SJSA1 (cell line): ENCODE results near the gene SPAG9. TPM values are rescaled to one million over a fixed set of nuclear protein-coding genes. Genes with fewer than 3 reads are reported as not detected.
"Not testable (repeated sequence)": the region's sequence is repeated elsewhere in the genome, so short reads cannot be mapped to it uniquely, and the experiment has no call there.

ENCODE experiments used
- DNase-seq, 2 experiments: peaks; one replicate each; pipeline ENCODE4 v3.0.0-alpha.2; 2015 to 2020; ENCODE audit warnings: low spot score in 2 of 2, low read depth in 1 of 2
- H3K27ac ChIP-seq: fragments of 250-450 bp; sonication (Bioruptor Pico); 2 replicates; pipeline ENCODE4 v1.5.1; 2020; ENCODE audit warnings: mild to moderate bottlenecking, moderate library complexity
- H3K27me3 ChIP-seq: fragments of 250-450 bp; sonication (Bioruptor Pico); replicated peaks from 2 replicates; pipeline ENCODE4 v1.5.1; 2020; ENCODE audit warnings: mild to moderate bottlenecking, moderate library complexity
- H3K36me3 ChIP-seq: fragments of 250-450 bp; sonication (Bioruptor Pico); 2 replicates; pipeline ENCODE4 v1.5.1; 2020; ENCODE audit warnings: mild to moderate bottlenecking
- H3K4me1 ChIP-seq: fragments of 250-450 bp; sonication (Bioruptor Pico); replicated peaks from 2 replicates; pipeline ENCODE4 v1.6.1; 2021; ENCODE audit warnings: mild to moderate bottlenecking
- H3K4me3 ChIP-seq: fragments of 250-450 bp; sonication (Bioruptor Pico); 2 replicates; pipeline ENCODE4 v1.5.1; 2020; ENCODE audit warnings: mild to moderate bottlenecking
- H3K9me3 ChIP-seq: fragments of 250-450 bp; sonication (Bioruptor Pico); replicated peaks from 2 replicates; pipeline ENCODE4 v1.5.1; 2020; ENCODE audit warnings: mild to moderate bottlenecking
- total RNA-seq: library from RNA; depleted of rRNA; stranded (reverse); fragments of >200 nt; shearing (Covaris generic); gene quantifications from 2 replicates; pipeline ENCODE4 v1.2.3, GENCODE V29; 2014

SPAG9 gene
- total RNA-seq, 1 experiment from 2014 or later: 138 TPM

DNA sequence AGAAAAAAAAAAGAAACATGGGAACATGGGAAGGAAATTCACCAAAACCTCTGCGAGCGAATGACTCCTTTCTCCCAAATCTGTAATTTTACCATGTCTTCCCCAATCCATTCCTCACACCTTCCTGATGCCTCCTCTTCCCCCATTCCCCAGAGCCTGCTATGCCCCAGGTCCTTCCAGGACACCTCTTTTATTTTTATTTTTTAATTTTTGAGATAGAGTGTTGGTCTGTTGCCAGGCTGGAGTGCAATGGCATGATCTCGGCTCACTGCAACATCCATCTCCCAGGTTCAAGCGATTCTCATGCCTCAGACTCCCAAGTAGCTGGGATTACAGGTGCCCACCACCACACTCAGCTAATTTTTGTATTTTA, 179.0 kb downstream of the SPAG9 start:
- not testable (repeated sequence) for H3K4me3 ChIP-seq, H3K27ac ChIP-seq, H3K27me3 ChIP-seq, DNase-seq, H3K9me3 ChIP-seq, H3K36me3 ChIP-seq
- H3K4me1 ChIP-seq: peaks cover 10% of the 10 kb centered on the region

DNA sequence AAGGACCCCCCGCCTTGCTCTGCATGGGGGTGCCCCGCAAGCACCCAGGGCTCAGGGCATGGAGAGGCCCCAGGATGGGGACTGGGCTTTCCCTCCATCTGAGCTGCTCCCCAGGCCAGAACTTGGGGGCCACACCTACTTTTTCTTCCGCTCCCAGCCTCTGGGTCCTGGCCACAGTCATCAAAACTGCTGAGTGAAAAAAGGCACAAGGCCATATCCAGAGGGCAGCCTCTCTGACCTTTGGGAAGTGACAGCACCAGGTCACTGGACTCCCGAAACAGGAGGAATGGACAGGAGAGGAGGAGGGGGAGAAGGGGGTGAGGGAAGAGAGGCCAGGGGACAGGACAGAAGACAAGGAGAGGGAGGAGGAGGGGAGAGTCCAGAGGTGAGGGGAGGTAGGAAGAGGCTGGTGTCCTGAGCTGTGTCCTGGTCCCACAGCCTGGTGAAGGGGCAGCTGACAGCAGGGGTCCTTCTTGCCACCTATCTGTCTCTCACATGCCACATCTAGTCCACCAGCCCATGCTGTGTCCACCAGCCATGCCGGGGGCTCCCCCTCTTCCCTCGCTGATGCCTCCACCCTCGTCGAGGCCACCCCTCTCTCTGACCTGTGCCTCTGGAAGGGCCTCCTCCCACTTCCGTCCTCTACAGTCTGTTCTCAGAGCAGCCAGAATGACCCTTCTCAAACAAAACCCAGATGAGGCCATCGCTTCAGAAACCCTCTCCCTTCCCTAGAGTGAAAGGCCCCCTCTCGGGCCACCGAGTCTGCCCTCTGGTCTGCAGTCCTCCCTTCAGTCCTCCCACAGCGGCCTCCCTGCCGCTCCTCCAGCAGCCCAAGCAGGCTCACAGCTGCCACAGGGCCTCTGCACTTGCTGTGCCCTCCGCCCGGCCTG, 180.6 kb downstream of the SPAG9 start:
- no peak overlapping the region for H3K27ac ChIP-seq
- no peaks in the 10 kb centered on the region for H3K27me3 ChIP-seq
- DNase-seq: no peak
- no peaks in the 10 kb centered on the region for H3K36me3 ChIP-seq
- no peaks in the 10 kb centered on the region for H3K9me3 ChIP-seq
- H3K4me1 ChIP-seq: peaks cover 10% of the 10 kb centered on the region
- H3K4me3 ChIP-seq: no peak overlapping the region

DNA sequence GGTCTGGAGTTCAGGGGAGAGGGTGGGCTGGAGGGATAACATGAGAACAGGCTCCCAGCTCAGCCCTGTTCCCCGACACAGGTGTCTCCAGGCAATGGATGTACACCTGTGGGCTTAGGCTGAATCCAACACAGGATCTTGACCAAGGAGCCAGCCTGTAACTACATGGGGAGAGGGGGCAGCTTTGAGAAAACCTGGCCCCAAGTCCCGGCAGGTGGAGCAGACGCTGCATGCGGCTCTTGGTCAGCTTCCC, 181.2 kb downstream of the SPAG9 start:
- Histone ChIP-seq H3K36me3 (no peaks in the 10 kb centered on the region), H3K27ac (no peak overlapping the region), H3K4me3 (no peak overlapping the region), H3K4me1 (peaks cover 5% of the 10 kb centered on the region), H3K9me3 (no peaks in the 10 kb centered on the region), H3K27me3 (no peaks in the 10 kb centered on the region)
- DNase-seq: no peak

DNA sequence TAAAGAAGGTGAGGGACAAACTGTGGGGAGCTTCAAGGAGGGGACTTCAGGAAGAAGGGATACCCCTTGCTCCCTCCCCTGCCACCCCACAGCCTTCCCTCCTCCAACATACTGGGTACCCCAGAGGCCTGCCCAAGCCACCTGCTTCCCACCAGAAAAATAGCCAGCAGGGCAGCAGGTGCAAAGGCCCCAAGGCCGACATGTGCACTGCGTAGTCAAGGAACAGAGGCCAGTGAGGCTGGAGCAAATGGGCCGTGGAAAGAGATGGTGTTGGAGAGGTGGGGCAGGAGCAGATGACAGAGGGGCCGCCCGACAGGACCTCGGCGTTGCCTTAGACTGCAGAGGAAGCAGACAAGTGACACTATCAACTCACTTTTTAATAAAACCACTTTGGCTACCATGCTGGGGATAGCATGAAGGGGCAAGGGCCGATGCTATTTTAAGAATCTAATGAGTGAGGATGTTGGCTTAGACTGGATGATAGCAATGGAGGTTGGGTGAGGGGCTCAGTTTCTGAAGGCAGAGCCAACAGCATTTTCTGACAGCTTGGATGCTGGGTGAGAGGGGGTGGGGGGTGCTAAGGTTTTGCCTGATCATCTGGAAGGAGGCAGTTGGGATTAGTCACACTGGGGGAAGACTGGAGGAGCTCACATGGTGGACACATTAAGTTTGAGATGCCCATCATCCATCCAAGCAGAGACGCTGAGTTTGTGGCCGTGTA, 181.7 kb downstream of the SPAG9 start:
- no peaks in the 10 kb centered on the region for H3K27me3 ChIP-seq
- no peaks in the 10 kb centered on the region for H3K36me3 ChIP-seq
- DNase-seq: no peak
- H3K27ac ChIP-seq: no peak overlapping the region
- no peak overlapping the region for H3K4me3 ChIP-seq
- H3K4me1 ChIP-seq: no peaks in the 10 kb centered on the region; the same call in 1 of the 2 replicates
- no peaks in the 10 kb centered on the region for H3K9me3 ChIP-seq

DNA sequence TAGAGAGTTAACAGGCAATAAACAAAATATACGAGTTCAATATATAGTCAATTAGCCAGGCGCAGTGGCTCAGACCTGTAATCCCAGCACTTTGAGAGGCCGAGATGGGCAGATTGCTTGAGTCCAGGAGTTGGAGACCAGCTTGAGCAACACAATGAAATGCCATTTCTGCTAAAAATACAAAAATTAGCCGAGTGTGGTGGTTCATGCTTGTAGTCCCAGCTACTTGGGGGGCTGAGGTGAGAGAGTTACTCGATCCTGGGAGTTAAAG, 184.7 kb downstream of the SPAG9 start:
- no peaks in the 10 kb centered on the region for H3K9me3 ChIP-seq
- H3K36me3 ChIP-seq: no peaks in the 10 kb centered on the region
- H3K27ac ChIP-seq: no peak overlapping the region
- no peak for DNase-seq
- no peak overlapping the region for H3K4me3 ChIP-seq
- H3K4me1 ChIP-seq: peaks cover 10% of the 10 kb centered on the region
- no peaks in the 10 kb centered on the region for H3K27me3 ChIP-seq

DNA sequence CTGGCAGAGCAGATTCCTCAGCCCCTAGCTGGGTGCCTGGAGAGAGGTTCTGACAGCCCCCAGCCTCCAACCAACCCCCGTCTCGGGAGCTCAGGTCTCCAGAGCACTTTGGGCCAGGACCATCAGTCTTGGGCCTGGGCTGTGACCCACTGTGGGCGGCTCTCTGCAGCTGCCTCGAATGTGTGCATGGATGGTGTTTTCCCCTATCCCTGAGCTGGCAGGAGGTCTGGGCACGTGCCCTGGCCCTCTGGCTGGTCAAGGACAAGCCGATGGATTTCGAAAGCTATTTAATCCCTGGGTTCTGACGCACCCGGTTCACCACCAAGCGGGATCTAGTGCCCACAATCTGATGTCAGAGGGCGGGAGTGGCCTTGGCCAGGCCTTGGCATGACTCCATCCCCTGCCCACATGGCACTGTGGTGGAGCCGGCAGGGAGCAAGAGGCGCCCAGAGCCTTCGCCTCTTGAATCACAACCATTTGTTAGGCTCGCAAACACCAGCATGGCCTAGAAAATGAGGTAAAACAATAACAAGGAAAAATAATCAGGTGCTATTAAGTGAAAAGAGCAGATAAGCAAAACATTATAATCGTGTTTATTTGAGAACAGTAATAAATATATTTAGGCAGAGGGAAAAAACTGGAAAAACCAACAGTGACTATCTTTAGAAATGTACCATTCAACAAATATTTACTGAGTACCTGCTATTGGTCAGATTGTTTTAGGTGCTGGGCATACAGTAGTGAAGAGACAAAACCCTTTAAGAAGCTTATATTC, 185.3 kb downstream of the SPAG9 start:
- peak in 1 of 2 experiments; percentile 45 for DNase-seq
- H3K4me3 ChIP-seq: no peak overlapping the region
- no peaks in the 10 kb centered on the region for H3K27me3 ChIP-seq
- H3K4me1 ChIP-seq: peaks cover 14% of the 10 kb centered on the region
- no peaks in the 10 kb centered on the region for H3K36me3 ChIP-seq
- no peaks in the 10 kb centered on the region for H3K9me3 ChIP-seq
- no peak overlapping the region for H3K27ac ChIP-seq

DNA sequence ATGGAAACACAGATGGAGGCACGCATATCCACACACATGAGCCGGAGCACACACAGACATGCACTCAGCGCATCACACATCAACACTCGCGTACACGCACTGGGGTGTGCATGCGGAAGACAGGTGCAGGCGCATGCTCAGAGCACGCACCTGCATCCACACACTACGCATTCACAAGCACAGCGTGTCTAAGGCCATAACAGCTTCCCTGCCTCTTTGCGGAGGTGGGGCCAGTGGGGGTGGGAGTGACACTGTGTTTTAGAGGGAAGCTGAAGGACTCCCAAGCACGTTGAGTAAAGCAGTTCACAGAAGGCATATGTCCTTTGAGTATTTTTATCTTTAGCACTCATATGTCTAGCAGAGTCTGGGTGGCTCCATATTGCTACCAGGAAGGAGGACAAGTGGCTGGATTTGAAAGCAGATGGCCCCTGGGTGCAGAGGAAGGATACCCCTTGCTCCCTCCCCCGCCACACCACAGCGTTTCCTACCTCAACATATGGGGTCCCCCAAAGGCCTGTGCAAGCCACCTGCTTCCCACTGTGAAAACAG, 185.9 kb downstream of the SPAG9 start:
- no peak overlapping the region for H3K27ac ChIP-seq
- no peaks in the 10 kb centered on the region for H3K27me3 ChIP-seq
- no peak for DNase-seq
- H3K9me3 ChIP-seq: no peaks in the 10 kb centered on the region
- no peaks in the 10 kb centered on the region for H3K36me3 ChIP-seq
- H3K4me1 ChIP-seq: peaks cover 14% of the 10 kb centered on the region
- H3K4me3 ChIP-seq: no peak overlapping the region

DNA sequence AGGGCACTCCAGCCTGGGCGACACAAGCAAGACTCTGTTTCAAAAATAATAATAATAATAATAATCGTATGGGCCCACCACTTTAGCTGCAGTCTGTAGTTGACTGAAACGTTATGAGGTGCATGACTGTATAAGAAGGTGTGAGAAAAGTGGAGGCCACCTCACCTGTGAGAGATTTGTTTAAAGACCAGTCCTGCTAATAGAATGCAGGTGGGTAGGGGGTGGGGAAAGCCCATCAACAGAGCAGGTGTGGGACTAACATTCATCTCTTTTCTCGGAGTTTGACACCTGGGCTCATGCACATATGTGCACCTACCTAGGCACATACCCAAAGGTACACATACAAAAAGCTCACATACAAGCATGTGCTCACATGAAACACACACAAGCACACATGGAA, 186.5 kb downstream of the SPAG9 start:
- Histone ChIP-seq H3K27me3 (no peaks in the 10 kb centered on the region), H3K27ac (no peak overlapping the region), H3K36me3 (no peaks in the 10 kb centered on the region), H3K9me3 (no peaks in the 10 kb centered on the region), H3K4me3 (no peak overlapping the region), H3K4me1 (peaks cover 14% of the 10 kb centered on the region)
- no peak for DNase-seq

DNA sequence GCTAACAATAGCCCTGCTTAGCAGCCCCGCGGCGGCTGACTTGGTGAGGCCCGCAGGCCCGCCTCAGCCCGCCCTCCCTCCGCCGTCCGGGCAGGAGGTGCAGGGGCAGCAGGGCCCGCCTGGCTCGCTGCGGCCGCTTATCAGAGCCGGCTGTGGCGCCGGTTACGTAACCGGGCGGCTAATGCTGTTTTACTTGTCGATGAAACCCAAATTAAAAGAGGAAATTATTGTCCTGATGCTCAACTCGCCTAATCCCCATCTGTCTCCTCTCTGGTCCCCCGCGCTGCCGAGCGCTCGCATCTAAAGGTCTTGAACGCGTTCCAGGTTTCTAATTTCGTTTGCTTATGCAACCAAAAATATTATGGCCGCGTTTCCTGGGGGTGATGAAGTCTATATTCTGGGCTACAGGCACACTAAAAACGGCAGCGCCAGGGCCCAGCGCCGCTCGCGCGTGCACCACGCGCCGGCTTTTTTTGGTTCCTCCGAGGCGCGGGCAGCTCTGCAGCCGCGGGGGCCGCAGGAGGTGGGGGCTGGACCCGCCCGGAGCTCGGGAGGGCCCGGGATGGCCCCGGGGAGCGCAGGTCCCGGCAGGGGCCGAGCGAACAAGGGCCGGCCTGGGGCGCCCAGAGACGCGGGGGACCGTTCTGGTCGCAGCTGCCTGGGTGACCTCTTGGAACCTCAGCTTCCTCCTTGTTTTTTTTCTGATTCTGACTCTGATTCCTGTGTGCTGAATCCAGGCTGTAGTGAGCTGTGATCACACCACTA, 189.3 kb downstream of the SPAG9 start:
- Histone ChIP-seq H3K9me3 (no peaks in the 10 kb centered on the region), H3K4me1 (peaks cover 14% of the 10 kb centered on the region), H3K36me3 (no peaks in the 10 kb centered on the region), H3K27me3 (no peaks in the 10 kb centered on the region), H3K27ac (peak overlapping the region; percentile 69), H3K4me3 (peak overlapping the region; percentile 41)
- DNase-seq: peak; percentile 79 to 85

DNA sequence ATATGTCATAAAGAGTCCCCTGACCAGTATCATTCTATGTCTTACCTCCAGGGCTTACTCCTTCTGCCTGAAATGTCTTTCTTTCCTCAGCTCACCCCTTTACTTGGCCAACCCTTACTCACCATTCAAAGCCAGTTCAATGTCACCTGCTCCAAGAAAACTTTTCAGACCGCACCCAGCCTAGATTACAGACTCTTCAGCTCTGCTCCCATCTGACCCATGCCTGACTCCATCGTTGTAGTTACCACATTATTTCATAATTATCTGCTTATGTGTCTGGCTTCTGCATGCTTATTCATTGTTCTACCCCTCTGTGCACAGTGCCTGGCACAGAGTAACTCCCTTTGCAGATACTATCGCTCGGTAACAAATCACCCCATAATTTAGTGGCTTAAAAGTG, 192.0 kb downstream of the SPAG9 start:
- no peak overlapping the region for H3K4me3 ChIP-seq
- no peak overlapping the region for H3K27ac ChIP-seq
- no peak for DNase-seq

DNA sequence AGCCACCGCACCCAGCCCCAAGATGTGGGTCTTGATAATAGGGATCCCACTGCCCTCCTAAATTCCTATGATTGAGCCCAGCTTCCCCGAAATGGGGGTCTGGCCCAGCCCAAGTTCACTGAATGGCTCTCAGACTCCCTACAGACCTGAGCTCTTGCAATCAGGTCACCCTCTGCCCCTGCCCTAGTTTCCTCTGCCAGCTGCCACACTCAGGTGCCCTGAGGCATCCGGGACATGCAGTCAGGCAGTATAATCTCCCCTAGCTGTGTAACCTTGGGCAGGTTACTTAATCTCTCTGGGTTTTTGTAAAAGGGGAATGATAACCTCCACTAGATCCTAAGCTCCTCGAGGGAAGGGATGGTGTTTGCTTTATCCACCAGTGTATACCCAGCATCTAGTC, 193.4 kb downstream of the SPAG9 start:
- Histone ChIP-seq H3K36me3 (no peaks in the 10 kb centered on the region), H3K4me3 (no peak overlapping the region), H3K9me3 (no peaks in the 10 kb centered on the region), H3K4me1 (peaks cover 11% of the 10 kb centered on the region), H3K27me3 (no peaks in the 10 kb centered on the region), H3K27ac (no peak overlapping the region)
- no peak for DNase-seq

More for the DNA sequence above, 192.0 kb downstream of the SPAG9 start:
- no peaks in the 10 kb centered on the region for H3K9me3 ChIP-seq
- H3K4me1 ChIP-seq: peaks cover 13% of the 10 kb centered on the region
- no peaks in the 10 kb centered on the region for H3K27me3 ChIP-seq
- H3K36me3 ChIP-seq: no peaks in the 10 kb centered on the region

DNA sequence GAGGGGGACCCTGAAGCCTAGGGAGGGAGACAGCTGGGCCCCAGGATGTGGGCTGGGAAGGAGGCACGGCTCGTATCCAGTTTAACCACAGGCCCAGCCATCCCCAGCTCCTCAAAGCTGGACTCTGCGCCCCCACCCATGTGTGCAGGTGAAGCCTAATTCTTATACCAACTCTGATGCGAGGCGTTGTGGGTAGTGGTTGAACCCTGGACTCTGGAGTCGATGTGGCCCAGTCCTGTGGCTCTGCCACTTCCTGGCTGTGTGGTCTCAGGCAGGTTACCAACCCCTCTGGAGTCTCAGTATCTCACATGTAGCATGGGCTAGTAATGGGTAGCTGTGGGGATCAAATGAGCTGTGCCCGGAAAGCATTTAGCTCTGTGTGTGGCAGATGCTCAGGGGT, 194.1 kb downstream of the SPAG9 start:
- DNase-seq: no peak
- Histone ChIP-seq H3K36me3 (no peaks in the 10 kb centered on the region), H3K9me3 (no peaks in the 10 kb centered on the region), H3K4me3 (no peak overlapping the region), H3K27ac (no peak overlapping the region), H3K27me3 (no peaks in the 10 kb centered on the region), H3K4me1 (peaks cover 9% of the 10 kb centered on the region)

DNA sequence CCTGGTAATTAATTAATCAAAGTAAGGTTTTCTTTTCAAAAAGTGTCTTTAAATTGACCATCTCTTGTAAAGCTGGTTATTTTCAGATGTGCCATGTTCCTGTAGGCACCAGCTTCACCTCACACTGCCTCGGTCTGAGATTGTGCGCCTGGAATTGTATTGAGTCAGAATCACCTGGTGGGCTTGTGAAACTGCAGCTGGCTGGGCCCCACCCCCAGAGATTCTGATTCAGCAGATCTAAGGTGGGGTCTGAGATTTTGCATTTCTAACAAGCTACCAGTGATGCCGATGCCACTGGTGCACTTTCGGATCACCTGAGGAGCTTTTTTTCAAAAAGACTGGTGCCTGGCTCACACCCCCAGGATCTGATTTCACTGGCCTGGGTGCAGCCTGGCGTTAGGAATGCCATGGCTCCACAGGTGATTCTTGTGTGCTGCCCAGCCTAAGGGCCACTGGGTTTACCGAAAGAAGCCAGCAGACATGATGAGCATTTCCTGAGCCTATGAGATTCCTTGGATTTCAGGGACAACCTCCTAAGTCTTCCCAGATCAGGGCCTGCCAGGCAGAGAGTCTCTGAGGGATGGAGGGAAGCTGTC, 195.3 kb downstream of the SPAG9 start:
- no peaks in the 10 kb centered on the region for H3K9me3 ChIP-seq
- H3K36me3 ChIP-seq: no peaks in the 10 kb centered on the region
- H3K4me3 ChIP-seq: no peak overlapping the region
- no peak for DNase-seq
- no peaks in the 10 kb centered on the region for H3K27me3 ChIP-seq
- no peaks in the 10 kb centered on the region for H3K4me1 ChIP-seq
- no peak overlapping the region for H3K27ac ChIP-seq
